Tibial nerve (tissue), 4 donors: Measurements from ENCODE around the gene PLXDC2. TPM values are rescaled to one million over a fixed set of nuclear protein-coding genes. Genes with fewer than 3 reads are reported as not detected.

Experiments used
- DNase-seq, 2 donors: peaks; one replicate each; pipeline ENCODE4 v3.0.0-alpha.2; 2019; ENCODE audit warnings: low spot score in 2 of 2
- H3K27ac ChIP-seq, 4 donors: fragments of 200-600 bp; sonication (generic) in 3 of 4; one replicate each; pipeline ENCODE4 v1.5.1; 2017 to 2019; ENCODE audit warnings: mild to moderate bottlenecking in 1 of 4
- H3K27me3 ChIP-seq, 2 donors: fragments of 200-600 bp; sonication (generic) in 1 of 2; one replicate each; pipeline versions ENCODE4 v1.5.1 to v1.6.0; 2017 to 2019
- H3K36me3 ChIP-seq, 3 donors: fragments of 200-600 bp; sonication (generic); one replicate each; pipeline ENCODE4 v1.5.1; 2018 to 2019
- H3K4me1 ChIP-seq, 4 donors: fragments of 200-600 bp; sonication (generic) in 3 of 4; one replicate each; pipeline ENCODE4 v1.5.1; 2017 to 2019
- H3K4me3 ChIP-seq, 4 donors: fragments of 200-600 bp; sonication (generic) in 3 of 4; one replicate each; pipeline ENCODE4 v1.5.1; 2017 to 2019; ENCODE audit warnings: mild to moderate bottlenecking in 1 of 4, moderate library complexity in 1 of 4
- H3K9me3 ChIP-seq, 4 donors: fragments of 200-600 bp; sonication (generic) in 3 of 4; one replicate each; pipeline ENCODE4 v1.5.1; 2017 to 2019
- CTCF ChIP-seq, 5 experiments: fragments of 200-600 bp in 3 of 5; fragments of 450-650 bp in 2 of 5; sonication (generic) in 3 of 5; IDR thresholded peaks; one replicate each; pipeline ENCODE4 v1.5.1; 2016 to 2019; ENCODE audit warnings: antibody characterized with exemption in 5 of 5, mild to moderate bottlenecking in 3 of 5, moderate library complexity in 2 of 5
- EP300 ChIP-seq, 2 donors: sonication (generic); formaldehyde crosslinking; IDR thresholded peaks; one replicate each; pipeline ENCODE4 v1.6.1; 2017; ENCODE audit warnings: antibody characterized with exemption in 2 of 2, mild to moderate bottlenecking in 1 of 2
- POLR2A ChIP-seq, 2 donors: fragments of 450-650 bp; IDR thresholded peaks; one replicate each; pipeline ENCODE4 v1.6.1; 2017; ENCODE audit warnings: antibody characterized with exemption in 2 of 2, mild to moderate bottlenecking in 2 of 2, moderate library complexity in 2 of 2
- WGBS, 2 donors: methylation state at CpG; one replicate each; pipeline ENCODE4 v1.1.5; 2018; 5-methylcytosine and 5-hydroxymethylcytosine counted together
- total RNA-seq, 4 donors: library from RNA; depleted of rRNA; stranded (reverse); fragments of >200 nt; gene quantifications; one replicate each; pipeline ENCODE4 v1.1.0, GENCODE V29; 2016

Gene PLXDC2
- total RNA-seq, 4 donors from 2014 or later: 55.2 to 79.2 (median 74.5) TPM

- no peak for DNase-seq
- Histone ChIP-seq H3K4me1 (peaks cover 0 to 8% (median under 1%) of the 10 kb centered on the region in 4 donors), H3K27me3 (no peaks in the 10 kb centered on the region), H3K9me3 (no peaks in the 10 kb centered on the region), H3K27ac (no peak overlapping the region), H3K36me3 (no peaks in the 10 kb centered on the region), H3K4me3 (no peak overlapping the region)
- 80 to 84% methylated on average over 5 of the region's 5 CpGs for WGBS, 2 donors
- TF ChIP-seq POLR2A (IDR thresholded peaks at IDR 0.05) (no peak), EP300 (IDR thresholded peaks at IDR 0.05) (no peak), CTCF (IDR thresholded peaks at IDR 0.05) (no peak)
These were observed 350.0 kb downstream of the PLXDC2 start for GRCh38 chr10:20166096-20166675.

- whole genome bisulfite sequencing, 2 donors: 94 to 100% methylated on average over 2 of the region's 2 CpGs
- no peaks in the 10 kb centered on the region for H3K4me1 ChIP-seq
- no peak for DNase-seq
- no peaks in the 10 kb centered on the region for H3K9me3 ChIP-seq
- TF ChIP-seq EP300 (IDR thresholded peaks at IDR 0.05) (no peak), CTCF (IDR thresholded peaks at IDR 0.05) (no peak), POLR2A (IDR thresholded peaks at IDR 0.05) (no peak)
- H3K4me3 ChIP-seq: no peak overlapping the region
- H3K27me3 ChIP-seq: no peaks in the 10 kb centered on the region
- H3K27ac ChIP-seq: no peak overlapping the region
- H3K36me3 ChIP-seq: no peaks in the 10 kb centered on the region
These were observed 354.4 kb downstream of the PLXDC2 start for GRCh38 chr10:20170661-20171060.

GRCh38 chr10:20173046-20173445 lies 356.8 kb downstream of the PLXDC2 start:
- no peaks in the 10 kb centered on the region for H3K4me1 ChIP-seq
- no peaks in the 10 kb centered on the region for H3K9me3 ChIP-seq
- no peaks in the 10 kb centered on the region for H3K27me3 ChIP-seq
- H3K27ac ChIP-seq: no peak overlapping the region
- no peak overlapping the region for H3K4me3 ChIP-seq
- no peak for DNase-seq
- 73% methylated on average over 3 of the region's 3 CpGs for WGBS, 2 donors
- no peak for TF ChIP-seq POLR2A (IDR thresholded peaks at IDR 0.05)
- H3K36me3 ChIP-seq: peaks cover 0 to 6% (median 0%) of the 10 kb centered on the region in 3 donors

GRCh38 chr10:20175719-20176118 lies 359.5 kb downstream of the PLXDC2 start:
- DNase-seq: no peak
- H3K27ac ChIP-seq: no peak overlapping the region
- no peaks in the 10 kb centered on the region for H3K27me3 ChIP-seq
- no peaks in the 10 kb centered on the region for H3K4me1 ChIP-seq
- TF ChIP-seq EP300 (IDR thresholded peaks at IDR 0.05) (no peak), CTCF (IDR thresholded peaks at IDR 0.05) (no peak), POLR2A (IDR thresholded peaks at IDR 0.05) (no peak)
- H3K36me3 ChIP-seq: peaks cover 0 to 6% (median 0%) of the 10 kb centered on the region in 3 donors
- WGBS, 2 donors: 73 to 90% methylated on average over 3 of the region's 3 CpGs
- no peak overlapping the region for H3K4me3 ChIP-seq
- no peaks in the 10 kb centered on the region for H3K9me3 ChIP-seq

- Histone ChIP-seq H3K4me3 (no peak overlapping the region), H3K27me3 (no peaks in the 10 kb centered on the region), H3K9me3 (no peaks in the 10 kb centered on the region), H3K27ac (no peak overlapping the region), H3K36me3 (peaks cover 0 to 6% (median 0%) of the 10 kb centered on the region in 3 donors), H3K4me1 (peaks cover 0 to 8% (median 0%) of the 10 kb centered on the region in 4 donors)
- no peak for DNase-seq
- TF ChIP-seq EP300 (IDR thresholded peaks at IDR 0.05) (no peak), POLR2A (IDR thresholded peaks at IDR 0.05) (no peak), CTCF (IDR thresholded peaks at IDR 0.05) (no peak)
- WGBS, 2 donors: 91 to 100% methylated on average over 1 of the region's 1 CpG
These were observed 364.5 kb downstream of the PLXDC2 start for GRCh38 chr10:20180766-20181165.
